Measurements from ENCODE around the gene EXOC3L4.

EXOC3L4 gene

GRCh38 chr14:103102689-103103260 lies 8.2 kb downstream of the EXOC3L4 start:
- no peak for TF ChIP-seq ZNF274 (IDR thresholded peaks at IDR 0.05; ENCODE audit: low read depth, low read length)
- H3K4me3 ChIP-seq (ENCODE audit: low read length), result no peak overlapping the region

GRCh38 chr14:103103461-103104388 lies 9.2 kb downstream of the EXOC3L4 start:
- H3K4me3 ChIP-seq (ENCODE audit: low read length), result no peak overlapping the region
- TF ChIP-seq ZNF274 (IDR thresholded peaks at IDR 0.05; ENCODE audit: low read depth, low read length), result no peak

DNA sequence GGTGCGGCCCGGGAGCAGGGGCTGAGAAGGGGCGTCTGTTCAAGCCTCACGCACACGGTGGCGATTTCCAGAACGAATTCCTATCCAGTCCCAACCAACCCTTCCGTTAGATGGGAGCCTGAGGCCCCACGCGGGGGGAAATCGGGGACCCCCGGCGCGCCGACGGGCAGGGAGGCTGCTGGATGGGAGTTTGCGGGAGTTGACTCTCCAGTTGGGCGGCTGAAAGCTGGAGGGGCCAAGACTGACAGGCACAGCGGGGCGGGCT lies 9.8 kb downstream of the EXOC3L4 start:
- H3K4me3 ChIP-seq (ENCODE audit: low read length), result no peak overlapping the region
- TF ChIP-seq ZNF274 (IDR thresholded peaks at IDR 0.05; ENCODE audit: low read depth, low read length), result no peak

DNA sequence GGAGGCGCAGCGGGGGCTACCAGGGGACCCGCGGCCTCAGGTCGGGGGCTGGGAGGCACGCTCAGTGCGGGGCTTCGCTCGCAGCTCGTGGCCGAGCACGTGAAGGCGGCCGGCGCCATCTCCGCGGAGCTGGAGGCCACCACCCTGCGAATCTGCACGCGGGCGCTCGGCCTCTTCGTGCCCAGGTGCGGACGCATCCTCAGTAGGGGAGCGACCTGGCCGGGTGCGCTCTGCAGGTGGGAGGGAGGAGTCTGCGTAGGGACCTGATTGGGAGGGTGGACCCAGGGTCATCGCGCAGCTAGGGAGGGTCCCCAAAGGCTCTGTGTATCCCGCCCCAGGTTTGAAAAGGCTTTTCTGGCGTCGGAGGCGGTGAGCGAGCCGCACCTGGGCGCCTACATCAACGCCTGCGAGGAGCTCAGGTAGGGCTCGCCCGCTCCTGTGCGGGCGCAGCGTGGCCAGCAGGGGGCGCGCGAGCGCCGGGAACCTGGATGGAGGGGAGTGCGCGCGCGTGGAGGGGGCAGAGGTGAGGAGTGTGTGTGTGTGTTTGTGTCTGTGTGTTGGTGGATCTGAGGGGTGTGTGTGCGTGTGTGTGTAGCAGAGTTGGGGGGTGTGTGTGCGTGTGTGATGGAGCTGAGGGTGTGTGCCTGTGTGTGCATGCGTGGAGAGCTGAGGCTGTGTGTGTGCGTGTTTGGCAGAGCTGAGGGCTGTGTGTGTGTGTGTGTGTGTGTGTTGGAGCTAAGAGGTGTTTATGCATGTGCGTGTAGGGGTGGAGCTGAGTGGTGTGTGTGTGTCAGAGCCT lies 10.3 kb downstream of the EXOC3L4 start:
- no peak for TF ChIP-seq ZNF274 (IDR thresholded peaks at IDR 0.05; ENCODE audit: low read depth, low read length)
- H3K4me3 ChIP-seq (ENCODE audit: low read length), result no peak overlapping the region

DNA sequence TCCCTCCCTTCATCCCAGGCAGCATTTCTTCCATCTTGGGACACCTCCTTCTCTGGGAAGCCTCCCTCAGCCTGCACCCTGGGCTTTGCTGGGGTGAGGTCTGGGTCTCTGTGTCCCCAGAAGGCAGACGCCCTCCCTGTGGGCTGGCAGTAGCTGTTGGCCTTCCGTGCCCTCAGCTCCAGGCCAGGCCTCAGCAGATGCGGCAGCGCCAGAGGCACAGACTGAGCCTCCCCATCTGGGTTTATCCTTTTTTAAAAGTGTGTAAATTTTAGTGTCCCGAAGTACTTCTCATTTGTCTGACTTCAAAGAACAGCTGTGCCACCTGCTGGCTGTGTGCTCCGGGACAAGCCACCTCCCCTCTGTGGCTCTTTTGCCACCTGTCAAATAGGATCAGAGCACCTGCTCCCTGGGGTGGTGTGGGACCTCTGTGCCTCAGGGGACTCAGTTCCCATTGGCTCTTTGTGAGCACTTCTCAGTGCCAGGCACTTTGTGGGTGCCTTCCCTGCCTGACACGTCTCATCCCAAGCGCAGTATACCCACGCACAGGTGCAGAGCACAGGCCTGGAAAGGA lies 11.1 kb downstream of the EXOC3L4 start:
- no peak for TF ChIP-seq ZNF274 (IDR thresholded peaks at IDR 0.05; ENCODE audit: low read depth, low read length)
- no peak overlapping the region for H3K4me3 ChIP-seq (ENCODE audit: low read length)

- H3K4me3 ChIP-seq (ENCODE audit: low read length), result no peak overlapping the region
- TF ChIP-seq ZNF274 (IDR thresholded peaks at IDR 0.05; ENCODE audit: low read depth, low read length), result no peak
Observed at GRCh38 chr14:103107455-103107854, 12.9 kb downstream of the EXOC3L4 start.

DNA sequence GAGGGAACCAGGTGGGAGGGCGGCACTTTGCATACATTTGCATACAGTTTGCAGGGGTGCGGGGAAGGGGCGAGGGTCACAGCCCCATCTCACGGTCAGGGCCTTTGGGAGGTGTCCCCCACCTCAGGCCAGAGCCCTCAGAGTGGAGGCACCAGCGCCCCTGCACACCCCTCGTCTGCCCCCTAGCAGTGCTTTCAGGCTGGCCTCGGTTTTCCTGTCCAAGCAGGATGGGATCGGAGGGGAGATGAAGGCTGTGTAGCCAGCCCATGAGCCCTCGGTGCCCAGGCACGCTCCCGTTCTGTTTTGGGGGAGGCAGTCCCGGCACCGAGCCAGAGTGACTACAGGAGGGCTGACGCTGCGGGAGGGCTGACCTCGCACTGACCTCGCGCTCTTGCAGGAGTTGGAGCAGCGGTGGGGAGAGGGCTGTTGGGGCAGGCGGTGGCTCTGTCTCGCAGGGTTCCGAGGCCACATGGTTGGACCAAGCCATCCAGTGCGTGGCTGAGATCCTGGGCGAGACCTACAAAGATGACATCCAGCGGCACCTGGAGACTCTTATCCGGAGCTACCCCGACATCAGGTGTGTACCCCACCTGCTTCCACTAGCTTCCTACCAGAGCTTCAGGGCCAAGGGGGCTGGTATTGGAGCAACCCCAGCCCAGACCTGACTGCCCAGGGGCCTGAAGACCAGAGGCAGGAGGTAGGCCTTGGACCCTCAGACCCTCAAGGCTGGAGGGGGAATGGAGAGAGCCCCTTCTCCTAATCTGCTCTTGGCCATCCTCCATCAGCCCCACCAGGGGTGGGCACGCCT lies 13.6 kb downstream of the EXOC3L4 start:
- TF ChIP-seq ZNF274 (IDR thresholded peaks at IDR 0.05; ENCODE audit: low read depth, low read length), result no peak
- H3K4me3 ChIP-seq (ENCODE audit: low read length), result no peak overlapping the region

DNA sequence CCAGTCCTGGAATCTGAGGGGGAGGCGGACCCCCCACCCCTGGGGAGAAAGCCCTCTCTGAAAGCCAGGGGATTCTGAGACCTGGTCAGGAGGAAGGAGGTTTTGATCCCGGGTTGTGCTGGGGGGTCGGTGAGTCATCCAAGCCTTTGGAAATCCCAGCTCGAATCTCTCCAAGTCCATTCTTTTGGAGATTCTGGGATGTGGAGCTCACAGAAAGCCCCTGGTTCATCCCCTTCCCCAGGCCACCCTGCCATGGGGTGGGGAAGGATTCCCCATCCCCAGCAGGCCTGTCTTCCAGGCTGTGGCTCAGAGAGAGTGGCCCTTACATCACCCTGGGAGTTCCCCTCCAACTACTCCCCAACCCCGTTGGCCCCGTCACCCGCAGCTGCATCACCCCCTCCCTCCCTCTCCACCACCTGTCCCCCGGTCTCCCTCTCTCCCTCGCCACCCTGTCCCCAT lies 14.3 kb downstream of the EXOC3L4 start:
- H3K4me3 ChIP-seq (ENCODE audit: low read length), result no peak overlapping the region
- TF ChIP-seq ZNF274 (IDR thresholded peaks at IDR 0.05; ENCODE audit: low read depth, low read length), result no peak

GRCh38 chr14:103109535-103110441 lies 15.3 kb downstream of the EXOC3L4 start:
- TF ChIP-seq ZNF274 (IDR thresholded peaks at IDR 0.05; ENCODE audit: low read depth, low read length), result no peak
- H3K4me3 ChIP-seq (ENCODE audit: low read length), result no peak overlapping the region

GRCh38 chr14:103110681-103111231 lies 16.2 kb downstream of the EXOC3L4 start:
- no peak for TF ChIP-seq ZNF274 (IDR thresholded peaks at IDR 0.05; ENCODE audit: low read depth, low read length)

DNA sequence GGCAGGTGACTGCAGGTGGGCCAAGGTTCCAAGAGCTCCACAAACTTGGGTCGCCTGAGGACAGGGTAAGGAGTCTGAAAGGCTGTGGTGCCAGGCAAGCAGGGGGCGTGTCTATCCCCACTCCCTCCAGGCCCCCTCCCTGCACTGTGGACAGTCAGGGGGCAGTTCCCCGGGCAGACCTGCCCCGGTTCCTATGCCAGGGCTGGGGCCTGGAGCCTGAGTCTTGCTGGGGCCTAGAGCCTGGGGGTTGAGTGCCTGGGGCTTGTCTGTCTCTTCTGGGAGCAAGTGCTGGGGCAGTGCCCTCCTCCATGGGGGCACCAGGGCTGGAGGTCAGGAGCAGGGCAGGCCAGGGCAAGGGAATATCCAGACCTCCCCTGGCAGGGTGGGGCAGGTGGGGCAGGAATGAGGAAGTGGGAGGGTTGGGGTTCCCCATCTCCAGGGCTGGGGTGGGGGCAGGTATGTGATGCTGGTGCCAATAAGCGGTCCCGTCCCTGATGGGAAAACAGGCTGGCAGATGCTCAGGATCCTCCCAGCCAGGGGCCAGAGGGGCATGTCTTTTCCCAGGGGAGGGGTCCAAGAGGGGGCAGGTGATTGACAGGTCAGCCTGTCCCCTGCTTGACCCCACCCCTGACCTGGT lies 16.8 kb downstream of the EXOC3L4 start:
- TF ChIP-seq ZNF274 (IDR thresholded peaks at IDR 0.05; ENCODE audit: low read depth, low read length), result no peak
- no peak overlapping the region for H3K4me3 ChIP-seq (ENCODE audit: low read length)

More at GRCh38 chr14:103110681-103111231, 16.2 kb downstream of the EXOC3L4 start:
- H3K4me3 ChIP-seq (ENCODE audit: low read length), result no peak overlapping the region
